HG03135 (cell line): Measurements from ENCODE around the gene SF3B5.
A peak's percentile ranks its signal among the peaks of the same experiment; 100 is the strongest.
"Not testable (repeated sequence)": the region's sequence is repeated elsewhere in the genome, so short reads cannot be mapped to it uniquely, and the experiment has no call there.

Experiments used
- ATAC-seq: cut with Tn5 transposase; IDR thresholded peaks from one replicate; pipeline ENCODE4 v1.9.1; 2021; ENCODE audit warnings: mild to moderate bottlenecking, moderate library complexity; ENCODE audit not compliant: unreplicated experiment

SF3B5 gene

DNA sequence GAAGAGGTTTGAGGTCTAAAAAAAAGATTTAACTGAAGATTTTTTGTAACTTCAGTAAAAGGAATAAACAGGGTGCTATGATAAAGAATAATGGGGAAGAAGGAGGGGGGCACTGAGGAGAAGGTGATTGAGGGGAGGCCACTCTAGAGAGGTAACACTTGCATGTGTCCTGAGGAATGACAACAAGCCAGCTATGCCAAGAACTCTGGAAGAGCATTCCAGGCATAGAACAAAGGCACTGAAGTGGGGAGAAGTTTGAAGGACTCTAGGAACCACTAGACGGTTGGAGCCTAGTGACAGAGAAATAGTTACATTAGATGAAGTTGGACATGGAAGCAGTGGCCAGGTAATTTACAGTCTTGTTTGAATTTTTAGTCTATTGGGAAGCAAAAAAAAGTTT, 10.8 kb upstream of the SF3B5 start:
- no peak for ATAC-seq

DNA sequence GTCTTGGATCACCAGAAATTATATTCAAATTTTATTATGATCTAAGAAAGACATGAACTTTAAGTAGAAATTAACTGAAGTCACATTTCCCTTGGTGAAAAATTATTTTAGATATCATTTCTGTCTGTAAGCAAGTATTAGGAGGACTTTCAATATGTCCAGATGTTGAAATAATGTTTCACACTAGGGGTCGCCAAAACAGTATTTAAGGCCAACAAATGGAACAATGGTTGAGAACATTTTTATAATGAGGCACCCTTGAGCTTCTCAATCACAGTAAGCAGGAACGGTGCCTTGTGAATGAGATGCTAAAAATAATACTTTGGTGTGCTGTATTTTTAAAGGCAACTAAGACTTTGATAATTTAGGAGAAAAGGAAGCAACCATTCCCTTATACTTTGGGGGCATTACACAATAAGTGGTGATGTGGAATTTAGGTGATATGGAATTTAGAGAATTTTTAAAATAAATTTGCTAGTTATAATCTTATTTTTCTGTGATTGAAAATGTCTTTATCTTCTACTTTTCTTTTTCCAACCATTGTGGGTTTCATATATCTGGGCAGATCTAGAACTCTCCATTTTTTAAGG, 9.6 kb upstream of the SF3B5 start:
- ATAC-seq = peak; percentile 72

DNA sequence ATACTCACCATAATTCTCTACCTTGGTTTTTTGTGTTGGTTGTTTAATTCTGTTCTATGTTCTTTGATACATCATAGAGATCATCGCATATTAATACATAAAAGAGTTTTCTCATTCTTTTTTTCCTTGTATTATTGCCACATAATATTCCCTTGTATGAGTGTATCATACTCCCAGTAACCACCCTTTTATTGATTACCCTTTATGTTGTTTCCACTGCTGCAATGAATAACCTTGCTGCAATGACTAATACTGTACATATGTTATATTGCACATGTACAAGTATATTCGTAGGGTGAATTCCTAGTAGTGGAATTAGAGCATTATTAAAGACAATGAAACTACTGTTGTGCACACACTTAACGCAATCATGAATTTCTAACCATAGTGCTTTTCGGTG, 9.1 kb upstream of the SF3B5 start:
- ATAC-seq = no peak

DNA sequence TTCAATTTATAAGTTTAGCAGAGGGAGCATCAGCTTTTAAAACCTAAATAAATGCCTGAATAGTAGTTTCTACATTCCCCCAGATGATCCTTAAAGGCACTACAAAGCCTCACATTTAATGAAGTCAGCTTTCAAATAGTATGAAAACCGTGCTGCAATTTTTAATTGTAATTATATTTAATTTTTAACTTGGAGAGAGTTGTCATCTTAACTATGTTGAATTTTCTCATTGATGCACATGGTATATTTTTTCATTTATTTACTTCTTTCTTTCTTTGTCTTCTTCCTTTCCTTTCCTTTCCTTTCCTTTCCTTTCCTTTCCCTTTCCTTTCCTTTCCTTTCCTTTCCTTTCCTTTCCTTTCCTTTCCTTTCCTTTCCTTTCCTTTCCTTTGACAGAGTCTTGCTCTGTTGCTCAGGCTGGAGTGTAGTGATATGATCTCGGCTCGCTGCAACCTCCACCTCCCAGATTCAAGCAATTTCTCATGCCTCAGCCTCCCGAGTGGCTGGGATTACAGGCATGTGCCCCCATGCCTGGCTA, 7.7 kb upstream of the SF3B5 start:
- ATAC-seq = no peak

DNA sequence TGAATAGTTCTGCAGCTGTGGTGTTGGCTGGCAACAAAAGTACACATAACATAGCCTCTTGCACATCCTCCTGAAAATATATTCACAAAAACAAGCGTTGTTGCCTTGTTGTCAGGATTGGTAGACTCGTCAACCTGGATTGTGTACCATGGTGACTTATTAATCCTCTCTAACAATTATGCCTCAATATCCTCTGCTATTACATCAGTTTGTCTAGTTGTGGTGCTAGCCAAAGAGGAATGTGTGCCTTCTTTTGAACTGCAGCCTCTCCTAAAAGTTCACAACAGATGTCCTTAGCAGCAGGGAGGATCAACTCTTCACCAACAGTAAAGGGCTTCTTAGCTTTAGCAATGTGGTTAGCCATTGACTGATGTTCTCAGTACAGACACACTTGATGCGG, 3.6 kb upstream of the SF3B5 start:
- ATAC-seq = no peak

DNA sequence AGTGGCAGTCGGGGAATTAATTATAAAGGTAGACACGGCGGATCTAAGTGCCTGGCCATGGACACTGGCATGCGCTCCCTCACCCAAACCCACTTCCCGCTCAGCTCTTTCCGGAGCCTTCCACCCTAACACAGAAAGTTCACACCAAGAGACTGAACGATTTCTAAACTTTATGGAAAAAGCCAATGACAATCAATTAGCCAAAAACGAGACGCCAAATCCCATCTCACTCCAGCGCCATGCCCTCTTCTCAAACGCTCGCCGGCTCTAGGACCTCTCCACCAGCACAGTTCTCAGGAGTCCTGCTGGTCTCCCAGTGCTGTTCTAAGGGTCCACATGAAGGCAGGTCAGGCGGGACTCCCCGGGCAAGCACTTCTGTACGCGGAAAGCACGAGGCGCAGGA, 641 bp downstream of the SF3B5 start:
- no peak for ATAC-seq

DNA sequence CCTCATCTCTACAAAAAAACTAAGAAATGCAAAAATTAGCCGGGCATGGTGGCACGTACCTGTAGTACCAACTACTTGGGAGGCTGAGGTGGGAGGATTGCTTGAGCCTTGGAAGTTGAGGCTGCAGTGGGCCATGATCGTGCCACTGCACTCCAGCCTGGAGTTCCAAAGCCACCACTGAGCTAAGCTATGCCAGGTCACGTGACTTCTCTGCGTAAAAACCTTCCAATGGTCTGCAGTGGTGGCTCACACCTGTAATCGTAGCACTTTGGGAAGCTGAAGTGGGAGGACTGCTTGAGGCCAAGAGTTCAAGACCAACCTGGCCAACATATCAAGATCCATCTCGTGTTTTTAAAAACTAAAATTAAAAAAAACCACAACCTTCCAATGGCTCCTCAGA, 1.7 kb downstream of the SF3B5 start:
- ATAC-seq = no peak

DNA sequence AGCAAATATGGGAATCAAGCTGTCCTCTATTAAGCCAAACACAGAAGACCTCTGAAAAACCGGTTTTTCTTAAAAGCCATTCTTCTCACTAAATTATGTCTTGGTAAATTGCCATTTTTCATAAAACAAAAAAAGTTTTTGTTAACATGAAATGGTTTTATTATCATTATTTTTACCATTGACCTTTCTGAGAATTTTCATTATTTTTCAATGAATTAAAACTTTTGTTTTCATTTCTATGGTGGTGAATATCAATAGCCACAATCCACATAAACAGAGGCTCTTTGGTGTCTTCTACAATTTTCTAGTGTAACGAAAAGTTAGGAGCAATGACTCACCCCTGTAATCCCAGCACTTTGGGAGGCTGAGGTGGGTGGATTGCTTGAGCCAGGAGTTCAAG, 2.1 kb downstream of the SF3B5 start:
- no peak for ATAC-seq

DNA sequence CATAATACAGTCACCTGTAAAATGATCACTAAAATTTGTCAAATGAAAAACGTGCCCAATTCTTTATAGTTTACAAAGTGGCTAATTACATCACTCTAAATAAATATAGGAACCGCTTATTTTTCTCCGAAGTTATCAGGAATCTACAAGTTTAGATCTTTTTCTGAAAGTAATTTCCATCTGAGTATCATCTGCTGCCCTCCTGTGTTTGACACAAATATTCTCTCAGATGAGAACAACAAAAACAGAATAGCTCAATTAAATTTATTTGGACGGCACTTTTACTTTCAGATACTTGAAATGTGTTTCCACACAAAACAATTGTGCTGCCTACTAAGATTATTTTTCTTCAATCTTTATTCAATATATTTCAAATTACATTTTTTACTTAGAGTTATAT, 5.0 kb downstream of the SF3B5 start:
- ATAC-seq = no peak

DNA sequence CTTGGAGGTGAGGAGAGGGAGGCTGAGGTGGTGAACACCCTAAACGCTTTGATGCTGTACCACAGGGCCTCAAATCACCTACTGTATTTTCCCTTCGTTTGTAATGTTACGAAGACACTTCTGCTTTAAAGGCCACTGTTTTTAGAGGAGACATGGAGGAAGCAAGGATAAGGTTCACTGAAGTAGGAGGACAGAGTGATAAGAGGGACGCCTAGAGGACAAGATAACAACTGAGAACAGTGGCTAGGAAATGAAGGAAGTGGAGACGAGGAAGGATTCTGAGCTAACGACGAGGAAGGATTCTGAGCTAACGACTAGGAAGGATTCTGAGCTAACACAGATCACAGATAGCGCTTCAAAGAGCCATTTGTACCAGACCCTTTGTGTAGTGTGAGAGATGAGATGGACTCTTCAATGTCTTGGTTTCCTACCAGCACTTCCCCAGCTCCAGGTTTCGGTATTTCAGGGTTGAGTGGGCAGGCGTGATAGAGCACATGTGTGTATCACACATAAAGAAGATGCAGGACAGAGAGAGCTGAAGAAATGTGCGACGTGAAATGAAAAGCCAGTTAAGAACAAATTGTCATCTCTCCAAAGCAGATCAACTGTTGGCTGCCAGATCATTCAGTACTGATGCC, 7.5 kb downstream of the SF3B5 start:
- no peak for ATAC-seq

DNA sequence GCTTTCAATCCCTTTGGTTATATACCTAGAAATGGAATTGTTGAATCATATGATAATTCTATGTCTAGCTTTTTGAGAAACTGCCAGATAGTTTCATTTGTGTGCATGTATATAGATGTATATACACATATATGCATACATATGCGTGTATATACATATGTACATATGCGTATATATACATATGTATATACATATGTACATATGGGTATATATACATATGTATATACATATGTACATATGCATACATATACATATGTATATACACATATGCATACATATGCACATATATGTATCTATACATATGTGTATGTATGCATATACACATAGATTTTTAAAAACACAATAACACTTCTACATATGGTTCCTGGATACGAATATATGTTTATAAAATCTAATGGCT, 8.4 kb downstream of the SF3B5 start:
- no peak for ATAC-seq

DNA sequence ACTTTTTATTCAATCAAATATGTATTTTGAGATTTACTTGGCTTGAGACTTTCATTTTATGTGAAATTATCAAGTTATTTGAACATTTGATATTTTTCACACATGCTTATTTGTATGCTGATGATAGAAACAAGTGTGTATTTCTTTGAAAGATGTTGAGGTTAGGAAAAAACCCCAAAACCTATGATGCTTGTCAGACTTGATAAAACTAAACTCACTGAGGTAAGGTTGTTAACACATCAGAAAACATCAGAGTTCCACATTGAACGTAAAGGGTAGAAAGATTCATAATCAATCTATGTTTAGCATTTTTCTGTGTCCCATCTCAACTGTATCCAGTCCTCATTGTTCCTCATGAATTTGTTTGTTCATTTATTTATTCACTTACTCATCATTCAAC, 12.2 kb downstream of the SF3B5 start:
- ATAC-seq = no peak

DNA sequence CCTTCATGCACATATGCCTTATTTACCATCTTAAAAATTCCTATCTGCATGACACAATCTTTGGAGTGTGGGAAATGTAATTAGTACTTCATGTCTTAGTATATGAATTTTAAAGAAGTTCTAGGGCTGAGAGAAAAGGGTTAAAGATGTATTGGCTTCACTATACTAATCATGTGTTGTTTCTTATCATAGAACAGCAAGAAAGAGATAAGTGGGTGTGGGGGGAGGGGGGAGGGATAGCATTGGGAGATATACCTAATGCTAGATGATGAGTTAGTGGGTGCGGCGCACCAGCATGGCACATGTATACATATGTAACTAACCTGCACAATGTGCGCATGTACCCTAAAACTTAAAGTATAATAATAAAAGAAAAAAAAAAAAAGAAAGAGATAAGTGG, 13.0 kb downstream of the SF3B5 start:
- not testable (repeated sequence) for ATAC-seq

DNA sequence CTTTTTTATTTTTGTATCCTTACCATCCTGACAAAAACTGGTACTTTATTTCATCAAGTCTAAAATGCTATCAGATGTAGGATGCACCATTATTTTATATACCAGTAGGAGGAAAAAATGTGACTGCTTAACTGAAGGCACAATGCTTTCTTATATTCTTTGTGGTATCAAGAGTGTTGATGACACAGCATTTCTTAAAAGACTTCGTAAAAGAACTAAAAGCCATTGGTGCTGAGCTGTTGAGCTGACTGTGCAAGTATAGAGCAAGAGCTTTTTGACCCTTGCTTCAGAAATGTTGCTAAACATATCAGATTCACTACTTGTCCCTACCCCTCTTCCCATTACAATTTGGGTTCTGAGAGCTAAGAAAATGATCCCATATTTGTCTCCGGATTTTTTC, 17.5 kb downstream of the SF3B5 start:
- ATAC-seq = no peak

DNA sequence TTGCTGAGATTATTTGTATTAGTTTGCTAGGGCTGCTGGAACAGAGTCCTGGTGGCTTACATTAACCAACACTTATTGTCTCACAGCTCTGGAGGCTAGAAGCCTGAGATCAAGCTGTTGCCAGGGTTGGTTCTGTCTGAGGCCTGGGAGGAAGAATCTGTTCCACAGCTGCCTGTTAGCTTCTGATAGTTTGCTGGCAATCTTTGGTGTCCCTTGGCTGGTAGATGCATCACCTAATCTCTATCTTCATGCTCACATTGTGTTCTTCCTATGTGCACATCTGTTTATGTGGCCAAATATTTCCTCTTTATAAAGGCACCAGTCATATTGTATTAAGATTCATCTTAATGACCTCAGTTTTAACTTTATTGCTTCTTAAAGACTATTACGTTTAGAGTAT, 19.5 kb downstream of the SF3B5 start:
- ATAC-seq = no peak

DNA sequence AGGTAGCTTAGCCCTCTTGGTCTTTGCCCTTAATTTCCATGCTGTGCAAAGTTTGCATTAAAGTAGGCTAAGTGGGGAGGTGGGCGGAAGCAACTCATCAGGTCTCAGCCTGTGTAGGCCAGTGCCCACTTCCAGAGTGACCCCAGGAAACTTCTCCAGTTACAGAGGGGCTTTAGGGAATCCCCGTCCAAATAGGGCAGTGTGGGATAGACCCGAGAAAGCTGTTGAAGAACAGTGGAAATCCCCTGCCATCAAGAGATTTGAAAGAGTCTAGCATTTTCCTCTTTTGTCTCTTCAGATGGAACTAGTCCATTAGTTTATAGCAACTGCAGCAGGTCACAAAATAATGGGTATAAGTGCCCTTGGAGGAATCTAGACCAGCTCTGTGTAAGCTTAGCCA, 20.2 kb downstream of the SF3B5 start:
- ATAC-seq = no peak

DNA sequence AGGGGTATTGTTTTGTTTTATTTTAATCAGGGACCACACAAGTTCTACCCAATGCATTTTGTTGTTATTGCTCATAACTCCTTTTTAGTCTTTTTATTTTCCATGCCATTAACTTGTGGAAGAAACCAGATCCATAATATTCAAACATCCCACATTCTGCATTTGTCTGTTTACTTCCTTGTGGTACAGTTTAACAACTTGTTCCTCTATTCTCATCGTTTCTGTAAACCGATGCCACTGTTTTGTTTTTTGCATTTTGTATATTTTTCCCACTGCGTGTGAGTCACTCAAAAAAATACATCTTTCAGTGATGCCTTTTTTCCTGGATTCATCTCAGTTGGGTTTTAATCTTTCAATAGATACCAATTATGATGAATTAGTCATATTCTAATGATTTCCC, 22.3 kb downstream of the SF3B5 start:
- ATAC-seq = no peak

DNA sequence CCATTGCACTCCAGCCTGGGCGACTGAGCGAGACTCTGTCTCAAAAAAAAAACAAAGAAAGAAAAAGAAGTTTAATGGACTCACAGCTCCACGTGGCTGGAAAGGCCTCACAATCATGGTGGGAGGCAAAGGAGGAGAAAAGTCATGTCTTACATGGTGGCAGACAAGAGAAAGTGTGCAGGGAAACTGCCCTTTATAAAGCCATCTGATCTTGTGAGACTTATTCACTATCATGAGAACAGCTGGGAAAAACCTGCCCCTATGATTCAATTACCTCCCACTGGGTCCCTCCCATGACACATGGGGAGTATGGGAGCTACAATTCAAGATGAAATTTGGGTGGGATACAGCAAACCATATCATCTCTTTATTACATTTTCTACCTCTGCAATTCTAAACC, 25.9 kb downstream of the SF3B5 start:
- ATAC-seq = no peak

DNA sequence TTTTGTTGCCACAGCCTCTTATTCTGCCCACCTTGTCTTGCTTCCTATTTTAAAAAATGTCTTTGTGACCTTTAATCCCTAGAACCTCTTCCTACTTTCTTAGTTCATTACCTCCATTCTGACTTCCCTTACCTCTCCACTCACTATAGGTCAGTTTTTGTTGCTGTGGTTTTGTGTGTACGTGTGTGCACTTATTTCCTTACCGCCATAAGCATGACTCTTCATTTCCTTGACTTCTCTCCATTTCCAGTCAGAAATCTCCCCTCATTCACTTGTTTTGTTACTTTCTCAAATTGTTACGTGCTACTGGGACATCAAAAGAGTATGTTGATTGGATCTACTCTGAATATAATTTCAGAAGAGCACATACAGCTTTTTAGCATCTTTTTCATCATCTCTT, 26.6 kb downstream of the SF3B5 start:
- no peak for ATAC-seq

DNA sequence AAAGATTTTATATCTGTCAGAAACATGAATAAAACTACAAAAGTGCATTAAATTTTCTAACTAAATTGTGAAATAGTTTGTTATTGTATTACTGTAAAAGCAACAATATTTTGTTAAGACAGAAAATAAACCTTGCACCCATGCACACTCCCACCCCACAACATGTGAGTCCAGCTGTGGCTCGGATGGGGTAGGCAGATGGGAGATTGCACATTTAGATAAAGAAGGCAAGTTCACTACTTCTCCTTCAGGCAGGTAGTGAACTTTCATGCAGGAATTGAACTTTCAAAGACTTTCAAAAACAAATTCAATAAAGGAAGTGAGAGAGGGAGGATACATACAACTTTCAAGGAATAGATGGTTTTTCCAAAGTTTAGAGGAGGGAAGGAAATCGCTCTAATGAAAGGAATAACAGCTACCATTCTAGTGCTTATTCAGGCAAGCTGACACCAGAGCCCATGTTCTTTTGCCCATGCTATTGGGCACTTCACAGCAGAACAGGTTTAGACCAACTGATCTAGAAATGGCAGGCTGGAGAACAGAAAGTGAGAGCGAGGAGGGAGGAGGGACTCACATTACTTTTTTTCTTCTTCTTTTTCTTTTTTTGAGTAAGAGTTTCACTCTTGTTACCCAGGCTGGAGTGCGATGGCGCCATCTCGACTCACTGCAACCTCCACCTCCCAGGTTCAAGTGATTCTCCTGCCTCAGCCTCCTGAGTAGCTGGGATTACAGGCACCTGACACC, 28.5 kb downstream of the SF3B5 start:
- ATAC-seq = peak; percentile 37

DNA sequence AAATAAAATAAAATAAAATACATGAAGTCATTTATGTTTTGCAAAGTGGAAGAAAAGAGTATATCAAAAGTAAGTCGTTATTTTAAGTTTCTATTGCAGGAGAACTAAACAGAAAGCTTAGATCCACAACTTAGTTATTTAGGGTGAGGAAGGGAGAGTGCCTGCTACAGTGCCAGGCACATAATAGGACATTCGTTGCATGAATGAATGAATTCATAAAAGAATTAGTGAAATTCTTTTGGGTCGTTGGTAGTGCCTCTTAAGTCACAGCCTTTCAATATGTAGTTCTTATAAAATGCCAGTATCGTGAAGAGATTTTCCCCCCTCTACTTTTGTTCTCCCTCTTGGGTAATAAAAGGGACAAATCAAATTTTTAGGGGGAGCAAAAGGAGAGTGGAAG, 29.1 kb downstream of the SF3B5 start:
- ATAC-seq = no peak

DNA sequence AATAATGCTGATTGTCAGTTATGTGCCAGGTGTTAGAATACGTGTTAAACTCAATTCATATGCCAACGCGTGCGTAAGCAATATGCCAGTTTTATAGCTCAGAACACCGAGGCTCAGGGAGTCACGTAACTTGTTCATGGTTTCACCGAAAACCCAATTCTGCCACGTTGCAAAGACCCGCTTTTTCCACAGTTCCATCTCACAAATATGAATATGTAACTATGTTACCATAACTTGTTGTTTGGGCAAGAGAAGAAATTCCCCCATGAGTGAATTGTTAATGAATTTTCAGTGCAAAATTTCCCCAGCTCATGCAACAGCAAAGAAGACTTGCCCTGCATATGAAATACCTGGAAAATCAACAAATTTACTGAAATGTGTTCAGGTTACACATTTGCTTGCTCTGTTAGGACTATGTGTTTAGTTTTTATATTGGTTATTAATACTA, 30.1 kb downstream of the SF3B5 start:
- no peak for ATAC-seq
